B cell (primary cell): ENCODE measurements around the gene AMACR. TPM values are rescaled to one million over a fixed set of nuclear protein-coding genes. Genes with fewer than 3 reads are reported as not detected.

Experiments used
- ATAC-seq: fragments of 200-7000 bp; cut with Tn5 transposase; one replicate; pipeline ENCODE4 v1.10.0; 2021; ENCODE audit warnings: low read depth, mild to moderate bottlenecking, moderate number of reproducible peaks, moderate library complexity
- CTCF ChIA-PET: fragments of 350-600 bp; sonication (Branson Sonifier 250); formaldehyde crosslinking; loops from one replicate; lab custom pipeline; 2021; ENCODE audit warnings: antibody characterized with exemption, inconsistent platforms; lab: Charles Lee
- POLR2A ChIA-PET: fragments of 350-600 bp; sonication (Branson Sonifier 250); formaldehyde crosslinking; loops from one replicate; lab custom pipeline; 2021; ENCODE audit warnings: antibody characterized with exemption; lab: Charles Lee
- DNase-seq: peaks from one replicate; pipeline ENCODE4 v3.0.0; 2013
- H2AFZ ChIP-seq: 2 replicates; pipeline ENCODE4 v1.6.1; 2012; ENCODE audit warnings: mild to moderate bottlenecking, low read depth, low read length; ENCODE audit not compliant: insufficient read depth, poor library complexity, severe bottlenecking
- H3K27ac ChIP-seq, 2 donors: 1 replicate in 1 of 2; 2 replicates in 1 of 2; pipeline ENCODE4 v1.5.1; 2012 to 2013; ENCODE audit warnings: low read length in 2 of 2, mild to moderate bottlenecking in 2 of 2, moderate library complexity in 1 of 2
- H3K27me3 ChIP-seq, 4 experiments: fragments of 200-600 bp in 1 of 4; sonication (generic) in 1 of 4; replicated peaks in 1 of 4; 1 replicate in 2 of 4; 2 replicates in 2 of 4; pipeline versions ENCODE4 v1.6.1 to v1.7.0; 2013 to 2016; ENCODE audit warnings: low read length in 3 of 4, mild to moderate bottlenecking in 2 of 4, mixed read lengths in 1 of 4, moderate library complexity in 1 of 4; ENCODE audit not compliant: insufficient read depth in 4 of 4, control insufficient read depth in 3 of 4; ENCODE audit errors: control extremely low read depth in 1 of 4
- H3K36me3 ChIP-seq, 2 experiments: replicated peaks in 1 of 2; 1 replicate in 1 of 2; 2 replicates in 1 of 2; pipeline versions ENCODE4 v1.6.1 to v1.7.1; 2013; ENCODE audit warnings: low read length in 1 of 2; ENCODE audit not compliant: insufficient read depth in 2 of 2, control insufficient read depth in 1 of 2; ENCODE audit errors: control extremely low read depth in 1 of 2, extremely low read depth in 1 of 2
- H3K4me1 ChIP-seq, 2 donors: fragments of 200-600 bp in 1 of 2; sonication (generic) in 1 of 2; 1 replicate in 1 of 2; 2 replicates in 1 of 2; pipeline versions ENCODE4 v1.5.1 to v1.6.1; 2013 to 2017; ENCODE audit warnings: low read length in 2 of 2; ENCODE audit not compliant: control insufficient read depth in 2 of 2, insufficient read depth in 2 of 2
- H3K4me2 ChIP-seq: replicated peaks from 2 replicates; pipeline ENCODE3; 2012; ENCODE audit warnings: mild to moderate bottlenecking, low read depth, low read length; ENCODE audit not compliant: poor library complexity, severe bottlenecking
- H3K4me3 ChIP-seq, 5 experiments: fragments of 200-600 bp in 1 of 5; sonication (generic) in 1 of 5; 1 replicate in 3 of 5; 2 replicates in 2 of 5; pipeline versions ENCODE4 v1.5.1 to v1.7.0; 2011 to 2016; ENCODE audit warnings: low read length in 4 of 5, mild to moderate bottlenecking in 4 of 5, low read depth in 2 of 5, control low read depth in 1 of 5, moderate library complexity in 1 of 5; ENCODE audit not compliant: insufficient read depth in 1 of 5; ENCODE audit errors: control extremely low read depth in 1 of 5, extremely low read depth in 1 of 5
- H3K79me2 ChIP-seq: fragments of 200-600 bp; sonication (generic); one replicate; pipeline ENCODE4 v1.6.0; 2016; ENCODE audit warnings: low read length; ENCODE audit not compliant: control insufficient read depth, insufficient read depth
- H3K9ac ChIP-seq: fragments of 200-600 bp; sonication (generic); 2 replicates; pipeline ENCODE4 v1.6.1; 2017; ENCODE audit warnings: mild to moderate bottlenecking, low read length, moderate library complexity
- H3K9me3 ChIP-seq, 3 donors: one replicate each; pipeline versions ENCODE4 v1.6.1 to v1.7.1; 2013; ENCODE audit warnings: low read length in 2 of 3; ENCODE audit not compliant: control insufficient read depth in 2 of 3, insufficient read depth in 1 of 3; ENCODE audit errors: control extremely low read depth in 1 of 3
- H4K20me1 ChIP-seq: 2 replicates; pipeline ENCODE4 v1.6.0; 2012; ENCODE audit warnings: mild to moderate bottlenecking, low read length; ENCODE audit not compliant: insufficient read depth, control insufficient read depth, poor library complexity, severe bottlenecking
- H3K27ac Mint-ChIP-seq: one replicate; pipeline ENCODE4 v1.8.0; 2021; ENCODE audit warnings: mixed read lengths
- H3K27me3 Mint-ChIP-seq: one replicate; pipeline ENCODE4 v1.8.0; 2021; ENCODE audit warnings: mixed read lengths
- H3K4me1 Mint-ChIP-seq: one replicate; pipeline ENCODE4 v1.8.0; 2021; ENCODE audit warnings: mixed read lengths
- H3K4me3 Mint-ChIP-seq: one replicate; pipeline ENCODE4 v1.8.0; 2021; ENCODE audit warnings: mixed read lengths
- H3K9me3 Mint-ChIP-seq: one replicate; pipeline ENCODE4 v1.8.0; 2022; ENCODE audit warnings: mixed read lengths; ENCODE audit not compliant: insufficient read depth
- EZH2 ChIP-seq: IDR thresholded peaks from 2 replicates; pipeline ENCODE4 v1.6.1; 2012; ENCODE audit warnings: borderline replicate concordance, low read depth, mild to moderate bottlenecking, moderate library complexity, low read length; ENCODE audit not compliant: insufficient read depth, poor library complexity, severe bottlenecking
- WGBS: methylation state at CpG from one replicate; pipeline ENCODE4 v1.1.5; 2013; ENCODE audit warnings: missing lambda C conversion rate; ENCODE audit not compliant: insufficient coverage; 5-methylcytosine and 5-hydroxymethylcytosine counted together
- intact Hi-C: fragments of 100-400 bp; cut with micrococcal nuclease; formaldehyde crosslinking; loops from one replicate; pipeline ENCODE4 v1.10.0; 2022
- polyA plus RNA-seq: library from polyadenylated mRNA; depleted of rRNA; stranded (reverse); fragments of >200 nt; gene quantifications from 2 replicates; pipeline ENCODE4 v1.2.3, GENCODE V29; 2012
- total RNA-seq, 2 donors: library from RNA; stranded (reverse); fragments of 120-200 nt in 1 of 2; gene quantifications; 1 replicate in 1 of 2; 2 replicates in 1 of 2; pipeline versions ENCODE4 v1.2.3 to v1.2.4, GENCODE V29; 2013 to 2022
- TF ChIP-seq, protein P1 (sequence below): fragments of 200-600 bp; IDR thresholded peaks from one replicate; pipeline ENCODE4 v1.8.0; 2022; ENCODE audit warnings: antibody characterized with exemption, mild to moderate bottlenecking

Gene AMACR
- total and polyA plus RNA-seq, 2 donors (not counting 1 experiment from before 2014, with no cell fraction given): 2.6 to 5.8 TPM

DNA sequence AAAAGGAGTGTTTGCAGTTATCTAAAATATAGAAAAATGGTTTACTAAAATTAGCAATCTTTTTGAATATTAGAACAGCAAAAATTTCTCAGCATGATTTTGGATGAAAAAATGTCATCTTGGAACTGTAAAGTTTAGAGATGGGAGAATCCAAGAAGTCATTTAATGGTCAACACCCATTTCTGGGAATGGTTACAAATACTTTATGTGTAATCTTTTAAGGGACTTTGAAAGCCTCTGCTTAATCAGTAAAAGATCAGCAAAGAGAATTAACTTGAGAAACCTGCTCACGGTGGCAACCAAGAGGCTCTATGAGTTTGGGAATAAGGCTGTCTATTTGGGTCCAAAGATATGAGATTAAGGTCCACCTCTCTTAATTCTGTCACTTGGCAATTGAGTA, 22.2 kb upstream of the AMACR start:
- Mint-ChIP-seq H3K27ac (no peak overlapping the region), H3K27me3 (no peaks in the 10 kb centered on the region), H3K9me3 (no peaks in the 10 kb centered on the region), H3K4me3 (no peak overlapping the region), H3K4me1 (no peaks in the 10 kb centered on the region)
- Histone ChIP-seq H3K36me3 (peaks cover 0 to 15% of the 10 kb centered on the region in 2 experiments), H3K79me2 (no peaks in the 10 kb centered on the region), H2AFZ (no peak overlapping the region), H3K27me3 (no peaks in the 10 kb centered on the region), H3K4me1 (no peaks in the 10 kb centered on the region), H3K27ac (no peak overlapping the region), H3K9ac (no peak overlapping the region), H4K20me1 (no peaks in the 10 kb centered on the region), H3K4me2 (no peak overlapping the region), H3K4me3 (no peak overlapping the region), H3K9me3 (no peaks in the 10 kb centered on the region)
- ChIA-PET CTCF (no interaction called here), POLR2A (no interaction called here)
- intact Hi-C loops: no loop called here
- TF ChIP-seq EZH2: no peak
- TF ChIP-seq, protein P1, sequence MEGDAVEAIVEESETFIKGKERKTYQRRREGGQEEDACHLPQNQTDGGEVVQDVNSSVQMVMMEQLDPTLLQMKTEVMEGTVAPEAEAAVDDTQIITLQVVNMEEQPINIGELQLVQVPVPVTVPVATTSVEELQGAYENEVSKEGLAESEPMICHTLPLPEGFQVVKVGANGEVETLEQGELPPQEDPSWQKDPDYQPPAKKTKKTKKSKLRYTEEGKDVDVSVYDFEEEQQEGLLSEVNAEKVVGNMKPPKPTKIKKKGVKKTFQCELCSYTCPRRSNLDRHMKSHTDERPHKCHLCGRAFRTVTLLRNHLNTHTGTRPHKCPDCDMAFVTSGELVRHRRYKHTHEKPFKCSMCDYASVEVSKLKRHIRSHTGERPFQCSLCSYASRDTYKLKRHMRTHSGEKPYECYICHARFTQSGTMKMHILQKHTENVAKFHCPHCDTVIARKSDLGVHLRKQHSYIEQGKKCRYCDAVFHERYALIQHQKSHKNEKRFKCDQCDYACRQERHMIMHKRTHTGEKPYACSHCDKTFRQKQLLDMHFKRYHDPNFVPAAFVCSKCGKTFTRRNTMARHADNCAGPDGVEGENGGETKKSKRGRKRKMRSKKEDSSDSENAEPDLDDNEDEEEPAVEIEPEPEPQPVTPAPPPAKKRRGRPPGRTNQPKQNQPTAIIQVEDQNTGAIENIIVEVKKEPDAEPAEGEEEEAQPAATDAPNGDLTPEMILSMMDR: no peak
- no peak for ATAC-seq
- DNase-seq: no peak
- WGBS: no CpG with 5 or more reads among the region's 1 CpG

DNA sequence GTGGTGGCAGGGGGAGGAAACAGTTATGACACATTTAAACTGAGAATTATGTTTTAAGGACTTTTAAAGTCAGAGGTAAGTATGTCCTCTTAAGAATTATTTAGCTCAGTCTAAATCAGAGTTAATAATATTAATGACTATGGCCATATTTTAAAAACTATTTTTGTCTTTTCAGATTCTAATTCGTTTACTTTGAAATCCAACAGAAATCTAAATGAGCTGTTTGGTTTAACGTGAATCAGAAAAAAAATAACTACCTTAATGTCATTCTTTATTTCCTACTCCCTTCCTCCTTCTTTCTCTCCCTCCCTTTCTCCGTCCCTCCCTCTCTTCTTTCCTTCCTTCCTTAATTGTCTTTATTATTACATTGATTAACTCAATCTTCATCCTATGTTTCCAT, 20.5 kb upstream of the AMACR start:
- ChIA-PET CTCF (interaction anchor here (0.6 to 0.7 kb wide), 2 partner anchors 92 to 460 kb away, joined by 3 read pairs; partner anchors contain the start of gene RXFP3), POLR2A (no interaction called here)
- Histone ChIP-seq H3K9ac (no peak overlapping the region), H3K79me2 (no peaks in the 10 kb centered on the region), H3K36me3 (peaks cover 0 to 14% of the 10 kb centered on the region in 2 experiments), H3K4me3 (no peak overlapping the region), H3K4me1 (no peaks in the 10 kb centered on the region), H3K9me3 (no peaks in the 10 kb centered on the region), H4K20me1 (no peaks in the 10 kb centered on the region), H2AFZ (no peak overlapping the region), H3K4me2 (no peak overlapping the region), H3K27me3 (no peaks in the 10 kb centered on the region), H3K27ac (no peak overlapping the region)
- ATAC-seq: no peak
- Mint-ChIP-seq H3K27me3 (no peaks in the 10 kb centered on the region), H3K27ac (no peak overlapping the region), H3K4me3 (no peak overlapping the region), H3K4me1 (no peaks in the 10 kb centered on the region), H3K9me3 (no peaks in the 10 kb centered on the region)
- DNase-seq: no peak
- intact Hi-C loops: no loop called here
- 100% methylated on average over 1 of the region's 3 CpGs for WGBS
- TF ChIP-seq, protein P1: no peak
- no peak for TF ChIP-seq EZH2
